GM19468 (cell line): ENCODE results near the gene LIMK1.
"Not testable (repeated sequence)": the region's sequence is repeated elsewhere in the genome, so short reads cannot be mapped to it uniquely, and the experiment has no call there.

Experiments
- ATAC-seq: cut with Tn5 transposase; IDR thresholded peaks from one replicate; pipeline ENCODE4 v1.9.1; 2021; ENCODE audit warnings: mild to moderate bottlenecking, moderate library complexity, moderate number of reproducible peaks; ENCODE audit not compliant: unreplicated experiment; ENCODE audit errors: extremely low read depth

Gene LIMK1

GRCh38 chr7:74165867-74166593 is 82.4 kb downstream of the LIMK1 start:
- no peak for ATAC-seq

GRCh38 chr7:74167324-74167723 is 83.7 kb downstream of the LIMK1 start:
- not testable (repeated sequence) for ATAC-seq
